ENCODE data around the gene KMT5C. TPM values are rescaled to one million over a fixed set of nuclear protein-coding genes. Genes with fewer than 3 reads are reported as not detected.

KMT5C gene
- total and polyA plus RNA-seq, 10 of the 15 experiments (the other 5 are each of a cell fraction or from before 2014, with no cell fraction given): 0.20 to 15.8 (median 4.3) TPM; not detected in 1

DNA sequence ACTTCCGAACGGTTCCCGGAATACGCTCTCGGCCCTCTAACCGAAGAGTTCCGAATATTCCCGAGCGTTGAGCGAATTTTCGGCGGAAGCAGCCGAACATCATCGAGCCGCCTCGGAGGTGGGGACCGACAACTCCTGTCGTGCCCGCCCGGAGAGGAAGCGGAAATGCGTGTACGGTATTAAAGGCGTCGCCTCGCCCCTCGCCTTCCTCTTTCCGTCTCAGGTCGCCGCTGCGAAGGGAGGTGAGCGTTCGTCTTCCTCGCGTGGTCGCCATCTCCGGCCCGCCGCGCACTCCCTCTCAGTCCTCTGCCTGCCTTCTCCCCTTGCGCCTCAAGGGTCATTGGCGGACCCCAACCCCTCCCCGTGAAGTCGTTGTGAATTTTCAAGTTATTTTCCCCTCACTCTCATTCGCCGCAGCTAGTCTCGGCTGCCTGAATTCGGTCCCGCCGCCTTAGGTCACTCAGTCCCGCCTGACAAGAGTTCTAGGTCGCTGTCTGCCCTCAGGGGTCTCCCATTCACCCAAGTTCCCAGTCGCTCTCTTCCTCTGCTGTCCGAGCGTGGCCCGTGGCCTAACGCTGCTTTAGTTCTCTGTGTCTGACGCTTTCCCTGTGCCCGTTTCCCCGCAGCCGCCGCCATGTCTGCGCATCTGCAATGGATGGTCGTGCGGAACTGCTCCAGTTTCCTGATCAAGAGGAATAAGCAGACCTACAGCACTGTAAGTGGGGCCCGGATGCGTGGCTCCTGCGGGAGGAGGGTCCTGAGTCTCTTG, 46.2 kb downstream of the KMT5C start, which contains the start of gene RPL28 (continued):
- TF ChIP-seq, protein P1, sequence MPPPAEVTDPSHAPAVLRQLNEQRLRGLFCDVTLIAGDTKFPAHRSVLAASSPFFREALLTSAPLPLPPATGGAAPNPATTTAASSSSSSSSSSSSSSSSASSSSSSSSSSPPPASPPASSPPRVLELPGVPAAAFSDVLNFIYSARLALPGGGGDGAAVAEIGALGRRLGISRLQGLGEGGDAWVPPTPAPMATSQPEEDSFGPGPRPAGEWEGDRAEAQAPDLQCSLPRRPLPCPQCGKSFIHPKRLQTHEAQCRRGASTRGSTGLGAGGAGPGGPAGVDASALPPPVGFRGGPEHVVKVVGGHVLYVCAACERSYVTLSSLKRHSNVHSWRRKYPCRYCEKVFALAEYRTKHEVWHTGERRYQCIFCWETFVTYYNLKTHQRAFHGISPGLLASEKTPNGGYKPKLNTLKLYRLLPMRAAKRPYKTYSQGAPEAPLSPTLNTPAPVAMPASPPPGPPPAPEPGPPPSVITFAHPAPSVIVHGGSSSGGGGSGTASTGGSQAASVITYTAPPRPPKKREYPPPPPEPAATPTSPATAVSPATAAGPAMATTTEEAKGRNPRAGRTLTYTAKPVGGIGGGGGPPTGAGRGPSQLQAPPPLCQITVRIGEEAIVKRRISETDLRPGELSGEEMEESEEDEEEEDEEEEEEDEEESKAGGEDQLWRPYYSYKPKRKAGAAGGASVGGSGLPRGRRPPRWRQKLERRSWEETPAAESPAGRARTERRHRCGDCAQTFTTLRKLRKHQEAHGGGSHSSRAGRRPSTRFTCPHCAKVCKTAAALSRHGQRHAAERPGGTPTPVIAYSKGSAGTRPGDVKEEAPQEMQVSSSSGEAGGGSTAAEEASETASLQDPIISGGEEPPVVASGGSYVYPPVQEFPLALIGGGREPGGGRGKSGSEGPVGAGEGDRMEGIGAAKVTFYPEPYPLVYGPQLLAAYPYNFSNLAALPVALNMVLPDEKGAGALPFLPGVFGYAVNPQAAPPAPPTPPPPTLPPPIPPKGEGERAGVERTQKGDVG (CRISPR knock-in tag; IDR thresholded peaks at IDR 0.05): no peak
- no peak for TF ChIP-seq ZNF622 (IDR thresholded peaks at IDR 0.05)
- TF ChIP-seq SREBF2 (IDR thresholded peaks at IDR 0.05; ENCODE audit: low read length): no peak
- peak; percentile 12; the same call in 1 of the 2 replicates for TF ChIP-seq MXI1 (IDR thresholded peaks at IDR 0.05; ENCODE audit: low read depth, low read length)
- no peak for TF ChIP-seq KDM1A (IDR thresholded peaks at IDR 0.05; ENCODE audit: borderline replicate concordance)
- TF ChIP-seq ZNF217 (IDR thresholded peaks at IDR 0.05): no peak
- TF ChIP-seq, protein P2, sequence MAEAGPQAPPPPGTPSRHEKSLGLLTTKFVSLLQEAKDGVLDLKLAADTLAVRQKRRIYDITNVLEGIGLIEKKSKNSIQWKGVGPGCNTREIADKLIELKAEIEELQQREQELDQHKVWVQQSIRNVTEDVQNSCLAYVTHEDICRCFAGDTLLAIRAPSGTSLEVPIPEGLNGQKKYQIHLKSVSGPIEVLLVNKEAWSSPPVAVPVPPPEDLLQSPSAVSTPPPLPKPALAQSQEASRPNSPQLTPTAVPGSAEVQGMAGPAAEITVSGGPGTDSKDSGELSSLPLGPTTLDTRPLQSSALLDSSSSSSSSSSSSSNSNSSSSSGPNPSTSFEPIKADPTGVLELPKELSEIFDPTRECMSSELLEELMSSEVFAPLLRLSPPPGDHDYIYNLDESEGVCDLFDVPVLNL (IDR thresholded peaks at IDR 0.05; ENCODE audit: low read depth, low read length): no peak
- TF ChIP-seq, protein P3, sequence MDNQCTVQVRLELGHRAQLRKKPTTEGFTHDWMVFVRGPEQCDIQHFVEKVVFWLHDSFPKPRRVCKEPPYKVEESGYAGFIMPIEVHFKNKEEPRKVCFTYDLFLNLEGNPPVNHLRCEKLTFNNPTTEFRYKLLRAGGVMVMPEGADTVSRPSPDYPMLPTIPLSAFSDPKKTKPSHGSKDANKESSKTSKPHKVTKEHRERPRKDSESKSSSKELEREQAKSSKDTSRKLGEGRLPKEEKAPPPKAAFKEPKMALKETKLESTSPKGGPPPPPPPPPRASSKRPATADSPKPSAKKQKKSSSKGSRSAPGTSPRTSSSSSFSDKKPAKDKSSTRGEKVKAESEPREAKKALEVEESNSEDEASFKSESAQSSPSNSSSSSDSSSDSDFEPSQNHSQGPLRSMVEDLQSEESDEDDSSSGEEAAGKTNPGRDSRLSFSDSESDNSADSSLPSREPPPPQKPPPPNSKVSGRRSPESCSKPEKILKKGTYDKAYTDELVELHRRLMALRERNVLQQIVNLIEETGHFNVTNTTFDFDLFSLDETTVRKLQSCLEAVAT (IDR thresholded peaks at IDR 0.05): peak; percentile 88
- TF ChIP-seq GATAD2B (conservative IDR thresholded peaks at IDR 0.05; ENCODE audit: low read depth): peak; percentile 54; the same call in 1 of the 2 replicates
- TF ChIP-seq, protein P4, sequence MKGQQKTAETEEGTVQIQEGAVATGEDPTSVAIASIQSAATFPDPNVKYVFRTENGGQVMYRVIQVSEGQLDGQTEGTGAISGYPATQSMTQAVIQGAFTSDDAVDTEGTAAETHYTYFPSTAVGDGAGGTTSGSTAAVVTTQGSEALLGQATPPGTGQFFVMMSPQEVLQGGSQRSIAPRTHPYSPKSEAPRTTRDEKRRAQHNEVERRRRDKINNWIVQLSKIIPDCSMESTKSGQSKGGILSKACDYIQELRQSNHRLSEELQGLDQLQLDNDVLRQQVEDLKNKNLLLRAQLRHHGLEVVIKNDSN (IDR thresholded peaks at IDR 0.05; ENCODE audit: borderline replicate concordance, extremely low read length, insufficient read depth, low read depth, low read length): no peak
- TF ChIP-seq, protein P5, sequence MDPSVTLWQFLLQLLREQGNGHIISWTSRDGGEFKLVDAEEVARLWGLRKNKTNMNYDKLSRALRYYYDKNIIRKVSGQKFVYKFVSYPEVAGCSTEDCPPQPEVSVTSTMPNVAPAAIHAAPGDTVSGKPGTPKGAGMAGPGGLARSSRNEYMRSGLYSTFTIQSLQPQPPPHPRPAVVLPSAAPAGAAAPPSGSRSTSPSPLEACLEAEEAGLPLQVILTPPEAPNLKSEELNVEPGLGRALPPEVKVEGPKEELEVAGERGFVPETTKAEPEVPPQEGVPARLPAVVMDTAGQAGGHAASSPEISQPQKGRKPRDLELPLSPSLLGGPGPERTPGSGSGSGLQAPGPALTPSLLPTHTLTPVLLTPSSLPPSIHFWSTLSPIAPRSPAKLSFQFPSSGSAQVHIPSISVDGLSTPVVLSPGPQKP (IDR thresholded peaks at IDR 0.05; ENCODE audit: low read depth, low read length): peak; percentile 42; the same call in 1 of the 2 replicates
- TF ChIP-seq, protein P6, sequence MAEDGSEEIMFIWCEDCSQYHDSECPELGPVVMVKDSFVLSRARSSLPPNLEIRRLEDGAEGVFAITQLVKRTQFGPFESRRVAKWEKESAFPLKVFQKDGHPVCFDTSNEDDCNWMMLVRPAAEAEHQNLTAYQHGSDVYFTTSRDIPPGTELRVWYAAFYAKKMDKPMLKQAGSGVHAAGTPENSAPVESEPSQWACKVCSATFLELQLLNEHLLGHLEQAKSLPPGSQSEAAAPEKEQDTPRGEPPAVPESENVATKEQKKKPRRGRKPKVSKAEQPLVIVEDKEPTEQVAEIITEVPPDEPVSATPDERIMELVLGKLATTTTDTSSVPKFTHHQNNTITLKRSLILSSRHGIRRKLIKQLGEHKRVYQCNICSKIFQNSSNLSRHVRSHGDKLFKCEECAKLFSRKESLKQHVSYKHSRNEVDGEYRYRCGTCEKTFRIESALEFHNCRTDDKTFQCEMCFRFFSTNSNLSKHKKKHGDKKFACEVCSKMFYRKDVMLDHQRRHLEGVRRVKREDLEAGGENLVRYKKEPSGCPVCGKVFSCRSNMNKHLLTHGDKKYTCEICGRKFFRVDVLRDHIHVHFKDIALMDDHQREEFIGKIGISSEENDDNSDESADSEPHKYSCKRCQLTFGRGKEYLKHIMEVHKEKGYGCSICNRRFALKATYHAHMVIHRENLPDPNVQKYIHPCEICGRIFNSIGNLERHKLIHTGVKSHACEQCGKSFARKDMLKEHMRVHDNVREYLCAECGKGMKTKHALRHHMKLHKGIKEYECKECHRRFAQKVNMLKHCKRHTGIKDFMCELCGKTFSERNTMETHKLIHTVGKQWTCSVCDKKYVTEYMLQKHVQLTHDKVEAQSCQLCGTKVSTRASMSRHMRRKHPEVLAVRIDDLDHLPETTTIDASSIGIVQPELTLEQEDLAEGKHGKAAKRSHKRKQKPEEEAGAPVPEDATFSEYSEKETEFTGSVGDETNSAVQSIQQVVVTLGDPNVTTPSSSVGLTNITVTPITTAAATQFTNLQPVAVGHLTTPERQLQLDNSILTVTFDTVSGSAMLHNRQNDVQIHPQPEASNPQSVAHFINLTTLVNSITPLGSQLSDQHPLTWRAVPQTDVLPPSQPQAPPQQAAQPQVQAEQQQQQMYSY (CRISPR knock-in tag; IDR thresholded peaks at IDR 0.05): no peak
- TF ChIP-seq BACH1 (IDR thresholded peaks at IDR 0.05; ENCODE audit: borderline replicate concordance): peak; percentile 85
- TF ChIP-seq POLR2AphosphoS5 (IDR thresholded peaks at IDR 0.05; ENCODE audit: low read length): peak; percentile 100
